K562 (cell line): ENCODE data around the gene ZC3H18. TPM values are rescaled to one million over a fixed set of nuclear protein-coding genes. Genes with fewer than 3 reads are reported as not detected.

Experiments
- BCL6 ChIP-seq: fragments of 250-450 bp; sonication (Bioruptor Pico); IDR thresholded peaks from 2 replicates; pipeline ENCODE4 v1.4.0; 2020
- BHLHE40 ChIP-seq: IDR thresholded peaks from 2 replicates; pipeline ENCODE4 v1.6.1; 2011; ENCODE audit warnings: low read length, improper control_type of control experiment
- E2F6 ChIP-seq, 2 experiments: IDR thresholded peaks; 2 replicates each; pipeline ENCODE4 v1.6.1; 2011; ENCODE audit warnings: borderline replicate concordance in 1 of 2, control low read depth in 1 of 2, low read depth in 1 of 2, low read length in 1 of 2, mild to moderate bottlenecking in 1 of 2, mixed read lengths in 1 of 2, moderate library complexity in 1 of 2; ENCODE audit not compliant: insufficient read depth in 1 of 2, insufficient read length in 1 of 2, poor library complexity in 1 of 2, severe bottlenecking in 1 of 2; ENCODE audit errors: extremely low read depth in 1 of 2
- ERF ChIP-seq: fragments of 450-650 bp; formaldehyde crosslinking; IDR thresholded peaks from 2 replicates; pipeline ENCODE4 v1.4.0; 2020; ENCODE audit warnings: mild to moderate bottlenecking, mixed read lengths
- EWSR1 ChIP-seq: fragments of 450-650 bp; IDR thresholded peaks from 2 replicates; pipeline ENCODE4 v1.6.1; 2018; ENCODE audit warnings: borderline replicate concordance, mild to moderate bottlenecking, low read depth, moderate library complexity; ENCODE audit not compliant: partially characterized antibody
- GABPB2 ChIP-seq: fragments of 250-450 bp; sonication (Bioruptor Pico); conservative IDR thresholded peaks from 2 replicates; pipeline ENCODE4 v1.5.1; 2021; ENCODE audit warnings: mild to moderate bottlenecking
- KLF16 ChIP-seq: IDR thresholded peaks from 2 replicates; pipeline ENCODE4 v1.6.1; 2016; ENCODE audit warnings: antibody characterized with exemption
- MECOM ChIP-seq: fragments of 250-450 bp; sonication (Bioruptor Pico); IDR thresholded peaks from 2 replicates; pipeline ENCODE4 v1.8.0; 2022; ENCODE audit warnings: inconsistent platforms
- POLR2AphosphoS5 ChIP-seq: IDR thresholded peaks from 2 replicates; pipeline ENCODE4 v1.6.1; 2011; ENCODE audit warnings: mild to moderate bottlenecking, low read depth, low read length, moderate library complexity; ENCODE audit not compliant: control insufficient read depth, insufficient read depth
- REST ChIP-seq, 2 experiments: fragments of 450-650 bp; formaldehyde crosslinking in 1 of 2; IDR thresholded peaks; 2 replicates each; pipeline versions ENCODE4 v1.4.0 to v1.6.1; 2014 to 2020; ENCODE audit warnings: mild to moderate bottlenecking in 2 of 2, borderline replicate concordance in 1 of 2, low read depth in 1 of 2
- TCF15 ChIP-seq: fragments of 250-450 bp; sonication (Bioruptor Pico); IDR thresholded peaks from 2 replicates; pipeline ENCODE4 v1.8.0; 2022; ENCODE audit warnings: moderate library complexity, mild to moderate bottlenecking, inconsistent platforms
- ZEB2 ChIP-seq: fragments of 450-650 bp; IDR thresholded peaks from 2 replicates; pipeline ENCODE4 v1.6.1; 2016
- ZNF280B ChIP-seq: fragments of 250-450 bp; sonication (Bioruptor Pico); IDR thresholded peaks from 2 replicates; pipeline ENCODE4 v1.5.1; 2021; ENCODE audit warnings: mild to moderate bottlenecking
- ZNF347 ChIP-seq: fragments of 450-650 bp; formaldehyde crosslinking; IDR thresholded peaks from 2 replicates; pipeline ENCODE4 v1.4.0; 2020; ENCODE audit warnings: low read depth, mild to moderate bottlenecking, moderate library complexity
- ZNF551 ChIP-seq: fragments of 250-450 bp; sonication (Bioruptor Pico); IDR thresholded peaks from 2 replicates; pipeline ENCODE4 v1.5.0; 2021; ENCODE audit warnings: mild to moderate bottlenecking, moderate library complexity
- ZNF584 ChIP-seq: fragments of 200-800 bp; sonication (Bioruptor generic); IDR thresholded peaks from 2 replicates; pipeline ENCODE4 v1.6.1; 2016; ENCODE audit warnings: low read depth, mild to moderate bottlenecking, missing genetic modification characterization, missing compliant biosample characterization
- polyA plus RNA-seq, 8 experiments: library from polyadenylated mRNA; depleted of rRNA in 4 of 8; stranded (reverse) in 5 of 8; unstranded in 3 of 8; fragments of >200 nt; fragmentation: Nextera tagmentation in 2 of 8; fragmentation: Illumina TruSeq in 1 of 8; extraction: Ambion mirVana in 2 of 8; extraction: Trizol in 1 of 8; gene quantifications; 2 replicates each; pipeline versions ENCODE4 v1.2.1 to v1.2.3, GENCODE V29; 2011 to 2014; ENCODE audit warnings: inconsistent platforms in 1 of 8, missing spikeins in 1 of 8
- total RNA-seq, 7 experiments: library from RNA; depleted of rRNA in 6 of 7; stranded (reverse); fragments of >200 nt in 6 of 7; fragmentation: Illumina TruSeq in 2 of 7; extraction: Trizol in 2 of 7; gene quantifications; 2 replicates each; pipeline versions ENCODE4 v1.2.1 to v1.2.3, GENCODE V29; 2011 to 2021; ENCODE audit warnings: low replicate concordance in 1 of 7

The ZC3H18 gene
- total and polyA plus RNA-seq, 9 of the 15 experiments (the other 6 are each of a cell fraction or from before 2014, with no cell fraction given): 1.7 to 88.7 (median 26.9) TPM

- TF ChIP-seq REST (IDR thresholded peaks at IDR 0.05; ENCODE audit: borderline replicate concordance) (peak; percentile 100), REST (CRISPR knock-in tag; IDR thresholded peaks at IDR 0.05; ENCODE audit: low read depth) (peak; percentile 97), TCF15 (CRISPR knock-in tag) (0 out of 2 replicates have a peak, but pooled peaks have one; percentile 62), KLF16 (no peak), ZEB2 (no peak), EWSR1 (no peak), ZNF551 (CRISPR knock-in tag) (no peak), ZNF584 (CRISPR knock-in tag) (peak; percentile 93), ERF (CRISPR knock-in tag) (no peak), E2F6 (IDR thresholded peaks at IDR 0.05; ENCODE audit: borderline replicate concordance in 1 of 2, extremely low read depth in 1 of 2, insufficient read depth in 1 of 2, insufficient read length in 1 of 2, low read depth in 1 of 2, low read length in 1 of 2, poor library complexity in 1 of 2, severe bottlenecking in 1 of 2) (no peak), POLR2AphosphoS5 (0 out of 2 replicates have a peak, but pooled peaks have one; percentile 22), MECOM (CRISPR knock-in tag) (peak; percentile 28; the same call in 1 of the 2 replicates), GABPB2 (no peak), BCL6 (CRISPR knock-in tag) (0 out of 2 replicates have a peak, but pooled peaks have one; percentile 30), ZNF347 (CRISPR knock-in tag) (no peak), BHLHE40 (no peak), ZNF280B (CRISPR knock-in tag) (no peak)
These were observed 9.3 kb upstream of the ZC3H18 start (continued) for GRCh38 chr16:88560714-88561484.
